ENCODE measurements around the gene ASXL1.

DNA sequence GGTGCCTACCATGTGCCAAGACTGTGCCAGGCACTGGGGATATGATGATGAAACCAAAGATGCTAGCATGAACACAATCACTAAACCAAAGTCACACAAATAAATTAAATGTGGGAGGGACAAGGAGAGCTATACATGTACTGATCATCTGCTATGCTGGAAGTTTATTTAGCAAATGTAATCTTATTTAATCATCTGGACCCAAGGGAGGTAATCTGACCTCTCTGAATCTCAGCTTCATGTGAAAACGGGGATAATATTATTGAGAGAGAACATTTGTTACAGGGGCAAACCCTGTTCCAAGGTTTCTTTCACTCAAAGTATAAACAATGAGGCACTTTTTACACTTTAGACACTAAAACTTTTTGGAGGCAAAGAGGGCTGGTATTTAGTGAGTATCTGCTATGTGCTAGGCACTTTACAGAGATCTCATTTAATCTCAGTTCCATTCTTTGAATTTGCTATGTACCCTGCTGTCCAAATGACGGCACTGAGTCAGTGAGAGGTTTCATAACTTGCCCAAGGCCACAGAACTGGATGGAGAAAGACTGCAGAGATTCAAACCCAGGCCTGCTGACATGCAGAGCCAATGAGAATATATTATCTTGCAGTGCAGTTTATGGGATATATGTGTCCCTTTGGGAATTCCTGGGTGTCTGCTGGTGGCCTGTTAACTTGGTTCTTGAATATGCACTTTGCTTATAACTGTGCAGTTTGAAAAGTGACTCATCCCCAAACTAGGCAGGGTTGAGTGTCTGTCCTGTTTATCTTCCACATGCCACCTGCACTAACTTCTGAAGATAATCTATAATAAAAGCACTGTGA lies 3.3 kb upstream of the ASXL1 start:
- TF ChIP-seq GATA2 (IDR thresholded peaks at IDR 0.05; ENCODE audit: low read depth, low read length) (no peak), GATA3 (IDR thresholded peaks at IDR 0.05; ENCODE audit: low read depth, low read length) (no peak)

Measured in SH-SY5Y (cell line).